Neuronal stem cell (in vitro differentiated cells): ENCODE results near the gene L3MBTL4.
A peak's percentile ranks its signal among the peaks of the same experiment; 100 is the strongest.

Experiments used
- DNase-seq: peaks from one replicate; pipeline ENCODE4 v3.0.0-alpha.2; 2013; ENCODE audit warnings: low spot score
- H2AFZ ChIP-seq: one replicate; pipeline ENCODE4 v1.6.1; 2013; ENCODE audit warnings: mild to moderate bottlenecking, low read length, inconsistent platforms
- H2AK5ac ChIP-seq: 2 replicates; pipeline ENCODE4 v1.6.1; 2013; ENCODE audit warnings: low read depth, mild to moderate bottlenecking, inconsistent platforms, low read length, moderate library complexity, mixed read lengths
- H2BK120ac ChIP-seq: 2 replicates; pipeline ENCODE4 v1.6.1; 2013; ENCODE audit warnings: low read depth, mild to moderate bottlenecking, inconsistent platforms, low read length, moderate library complexity, mixed read lengths
- H2BK12ac ChIP-seq: one replicate; pipeline ENCODE4 v1.6.1; 2013; ENCODE audit warnings: low read length, inconsistent platforms
- H2BK15ac ChIP-seq: 2 replicates; pipeline ENCODE4 v1.6.1; 2013; ENCODE audit warnings: mild to moderate bottlenecking, low read length, inconsistent platforms, mixed read lengths
- H2BK5ac ChIP-seq: one replicate; pipeline ENCODE4 v1.6.1; 2013; ENCODE audit warnings: inconsistent platforms, mild to moderate bottlenecking, low read length, moderate library complexity
- H3K14ac ChIP-seq: one replicate; pipeline ENCODE4 v1.6.1; 2013; ENCODE audit warnings: low read length, inconsistent platforms
- H3K18ac ChIP-seq: 2 replicates; pipeline ENCODE4 v1.6.1; 2013; ENCODE audit warnings: low read length, inconsistent platforms
- H3K23ac ChIP-seq: 2 replicates; pipeline ENCODE4 v1.6.1; 2013; ENCODE audit warnings: low read depth, mild to moderate bottlenecking, mixed read lengths, low read length, inconsistent platforms; ENCODE audit not compliant: poor library complexity
- H3K27ac ChIP-seq: replicated peaks from 3 replicates; pipeline ENCODE4 v1.5.1; 2013; ENCODE audit warnings: low read length, inconsistent platforms
- H3K27me3 ChIP-seq, 3 experiments: 2 replicates each; pipeline ENCODE4 v1.6.1; 2013; ENCODE audit warnings: low read length in 3 of 3, mild to moderate bottlenecking in 2 of 3, inconsistent platforms in 1 of 3, low read depth in 1 of 3, mixed read lengths in 1 of 3, moderate library complexity in 1 of 3; ENCODE audit not compliant: control insufficient read depth in 3 of 3, insufficient read depth in 3 of 3
- H3K36me3 ChIP-seq, 2 donors: replicated peaks in 1 of 2; 2 replicates each; pipeline ENCODE4 v1.6.1; 2013; ENCODE audit warnings: low read length in 2 of 2; ENCODE audit not compliant: control insufficient read depth in 2 of 2, insufficient read depth in 2 of 2
- H3K4ac ChIP-seq: 2 replicates; pipeline ENCODE4 v1.6.1; 2013; ENCODE audit warnings: inconsistent platforms, mild to moderate bottlenecking, low read length, moderate library complexity
- H3K4me1 ChIP-seq, 2 donors: 1 replicate in 1 of 2; 2 replicates in 1 of 2; pipeline ENCODE4 v1.6.1; 2013; ENCODE audit warnings: low read length in 2 of 2, low read depth in 1 of 2; ENCODE audit not compliant: control insufficient read depth in 2 of 2, insufficient read depth in 1 of 2
- H3K4me2 ChIP-seq: one replicate; pipeline ENCODE4 v1.6.1; 2013; ENCODE audit warnings: mild to moderate bottlenecking, low read length, inconsistent platforms; ENCODE audit not compliant: insufficient read depth, poor library complexity, severe bottlenecking
- H3K4me3 ChIP-seq, 2 donors: 2 replicates each; pipeline ENCODE4 v1.5.1; 2013; ENCODE audit warnings: low read length in 2 of 2, mild to moderate bottlenecking in 2 of 2, inconsistent platforms in 1 of 2, moderate library complexity in 1 of 2
- H3K79me1 ChIP-seq: one replicate; pipeline ENCODE4 v1.6.1; 2013; ENCODE audit warnings: low read depth, mild to moderate bottlenecking, inconsistent platforms, low read length, moderate library complexity
- H3K9ac ChIP-seq: one replicate; pipeline ENCODE4 v1.6.1; 2013; ENCODE audit warnings: mild to moderate bottlenecking, low read depth, low read length, inconsistent platforms; ENCODE audit not compliant: poor library complexity
- H3K9me3 ChIP-seq, 2 donors: replicated peaks in 1 of 2; 2 replicates each; pipeline versions ENCODE3 to v1.6.1; 2013; ENCODE audit warnings: low read length in 2 of 2, mild to moderate bottlenecking in 2 of 2, inconsistent platforms in 1 of 2, low read depth in 1 of 2, mixed read lengths in 1 of 2, moderate library complexity in 1 of 2; ENCODE audit not compliant: control insufficient read depth in 2 of 2, insufficient read depth in 1 of 2
- H4K8ac ChIP-seq: one replicate; pipeline ENCODE4 v1.6.1; 2013; ENCODE audit warnings: low read depth, mild to moderate bottlenecking, inconsistent platforms, low read length, moderate library complexity
- H4K91ac ChIP-seq: one replicate; pipeline ENCODE4 v1.6.1; 2013; ENCODE audit warnings: low read length, low read depth, mild to moderate bottlenecking, inconsistent platforms; ENCODE audit not compliant: poor library complexity
- WGBS, 2 donors: extraction: QIAGEN DNeasy Blood & Tissue Kit; methylation state at CpG; one replicate each; pipeline ENCODE4 v1.1.7; 2013; ENCODE audit warnings: missing lambda C conversion rate in 2 of 2, mixed read lengths in 1 of 2; ENCODE audit not compliant: insufficient read length in 2 of 2, insufficient replicate concordance in 1 of 2; ENCODE audit errors: extremely low coverage in 2 of 2; 5-methylcytosine and 5-hydroxymethylcytosine counted together

L3MBTL4 gene

GRCh38 chr18:6161549-6161948 is 253.2 kb downstream of the L3MBTL4 start:
- no peak overlapping the region for H2BK12ac ChIP-seq
- no peak overlapping the region for H3K23ac ChIP-seq
- no peak overlapping the region for H3K27ac ChIP-seq
- H3K27me3 ChIP-seq: no peaks in the 10 kb centered on the region
- H2BK15ac ChIP-seq: no peak overlapping the region
- no peak for DNase-seq
- H3K36me3 ChIP-seq: no peaks in the 10 kb centered on the region
- H3K4me3 ChIP-seq: no peak overlapping the region
- no peak overlapping the region for H3K14ac ChIP-seq
- no CpG with 5 or more reads among the region's 4 CpGs for WGBS, 2 donors
- no peak overlapping the region for H2BK5ac ChIP-seq
- no peak overlapping the region for H2AK5ac ChIP-seq
- H3K79me1 ChIP-seq: no peaks in the 10 kb centered on the region
- no peak overlapping the region for H3K18ac ChIP-seq
- no peak overlapping the region for H2BK120ac ChIP-seq
- no peak overlapping the region for H3K4ac ChIP-seq
- H2AFZ ChIP-seq: no peak overlapping the region
- H3K4me1 ChIP-seq: no peaks in the 10 kb centered on the region
- peaks cover 0 to 3% of the 10 kb centered on the region in 2 donors for H3K9me3 ChIP-seq
- H3K9ac ChIP-seq: no peak overlapping the region
- no peak overlapping the region for H3K4me2 ChIP-seq
- no peak overlapping the region for H4K91ac ChIP-seq
- H4K8ac ChIP-seq: no peak overlapping the region

- Histone ChIP-seq H3K9me3 (peaks cover 0 to 3% of the 10 kb centered on the region in 2 donors), H3K36me3 (no peaks in the 10 kb centered on the region), H3K9ac (no peak overlapping the region), H2BK5ac (no peak overlapping the region), H3K27ac (no peak overlapping the region), H3K4ac (no peak overlapping the region), H3K4me1 (no peaks in the 10 kb centered on the region), H3K23ac (no peak overlapping the region), H2BK12ac (no peak overlapping the region), H4K91ac (no peak overlapping the region), H3K4me2 (no peak overlapping the region), H3K27me3 (no peaks in the 10 kb centered on the region), H3K79me1 (no peaks in the 10 kb centered on the region), H2BK15ac (no peak overlapping the region), H2BK120ac (no peak overlapping the region), H4K8ac (no peak overlapping the region), H3K4me3 (no peak overlapping the region), H2AK5ac (no peak overlapping the region), H3K14ac (no peak overlapping the region), H3K18ac (no peak overlapping the region), H2AFZ (no peak overlapping the region)
- no peak for DNase-seq
- no CpG with 5 or more reads among the region's 7 CpGs for WGBS, 2 donors
These were observed 255.3 kb downstream of the L3MBTL4 start for GRCh38 chr18:6159426-6159825.

DNA sequence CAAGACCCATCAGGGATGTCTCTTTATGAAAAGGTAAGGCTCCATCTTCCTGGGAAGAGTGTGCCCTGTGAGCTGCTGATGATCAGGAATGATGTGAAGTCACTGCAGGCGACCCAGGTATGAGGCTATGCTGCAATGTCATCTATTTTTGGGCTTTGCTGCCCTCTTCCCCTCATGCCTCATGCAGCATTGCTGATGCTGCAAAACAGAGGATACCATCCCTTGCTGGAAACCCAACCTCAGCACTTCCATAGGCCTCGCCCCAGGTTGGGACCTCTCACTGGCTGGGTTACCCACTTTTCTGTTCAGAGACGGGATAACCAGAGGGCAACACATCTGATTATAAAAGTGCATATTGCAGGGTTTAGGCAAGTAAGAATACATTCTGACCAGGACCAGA is 255.8 kb downstream of the L3MBTL4 start:
- H3K9ac ChIP-seq: no peak overlapping the region
- no peak overlapping the region for H3K4me2 ChIP-seq
- H4K8ac ChIP-seq: no peak overlapping the region
- H2BK12ac ChIP-seq: no peak overlapping the region
- no peak overlapping the region for H3K4me3 ChIP-seq
- no peak overlapping the region for H2BK120ac ChIP-seq
- no peak overlapping the region for H2BK15ac ChIP-seq
- H3K27ac ChIP-seq: no peak overlapping the region
- H3K4me1 ChIP-seq: no peaks in the 10 kb centered on the region
- no peaks in the 10 kb centered on the region for H3K36me3 ChIP-seq
- DNase-seq: no peak
- H3K27me3 ChIP-seq: no peaks in the 10 kb centered on the region
- H3K23ac ChIP-seq: no peak overlapping the region
- H4K91ac ChIP-seq: no peak overlapping the region
- no peak overlapping the region for H3K4ac ChIP-seq
- H3K18ac ChIP-seq: peak overlapping the region; percentile 72
- H3K79me1 ChIP-seq: no peaks in the 10 kb centered on the region
- H3K9me3 ChIP-seq: peaks cover 0 to 3% of the 10 kb centered on the region in 2 donors
- no peak overlapping the region for H2BK5ac ChIP-seq
- no peak overlapping the region for H2AK5ac ChIP-seq
- no peak overlapping the region for H3K14ac ChIP-seq
- H2AFZ ChIP-seq: no peak overlapping the region
- WGBS, 2 donors: no CpG with 5 or more reads among the region's 3 CpGs

DNA sequence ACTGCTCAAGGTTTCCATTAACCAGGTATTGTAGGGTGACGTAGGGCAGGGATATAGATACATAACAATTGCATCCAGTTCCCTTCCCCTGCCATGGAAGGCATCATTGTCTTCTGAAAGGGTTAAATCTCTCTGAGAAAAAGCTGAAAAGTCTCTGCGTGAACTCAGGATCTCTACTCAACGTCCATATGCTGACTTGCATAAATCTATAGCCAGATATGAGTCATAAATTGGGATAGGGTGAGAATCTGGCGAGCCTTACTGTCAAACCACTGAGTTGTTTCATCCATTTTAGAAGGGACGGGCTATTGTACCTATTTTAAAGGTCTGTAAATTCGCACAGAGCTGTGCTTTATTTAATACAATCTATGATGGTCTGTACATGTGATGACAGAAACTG is 258.3 kb downstream of the L3MBTL4 start:
- no peak overlapping the region for H2AFZ ChIP-seq
- no peaks in the 10 kb centered on the region for H3K27me3 ChIP-seq
- no peak overlapping the region for H2BK15ac ChIP-seq
- H3K14ac ChIP-seq: no peak overlapping the region
- no peak overlapping the region for H3K23ac ChIP-seq
- no peak overlapping the region for H3K27ac ChIP-seq
- H3K4ac ChIP-seq: no peak overlapping the region
- no peak for DNase-seq
- WGBS, 2 donors: no CpG with 5 or more reads among the region's 6 CpGs
- no peak overlapping the region for H2BK12ac ChIP-seq
- no peak overlapping the region for H4K91ac ChIP-seq
- H3K9ac ChIP-seq: no peak overlapping the region
- no peak overlapping the region for H2BK120ac ChIP-seq
- no peak overlapping the region for H2AK5ac ChIP-seq
- no peaks in the 10 kb centered on the region for H3K79me1 ChIP-seq
- no peak overlapping the region for H3K18ac ChIP-seq
- H3K4me2 ChIP-seq: no peak overlapping the region
- H3K36me3 ChIP-seq: no peaks in the 10 kb centered on the region
- no peaks in the 10 kb centered on the region for H3K9me3 ChIP-seq
- H3K4me1 ChIP-seq: no peaks in the 10 kb centered on the region
- H2BK5ac ChIP-seq: no peak overlapping the region
- H4K8ac ChIP-seq: no peak overlapping the region
- no peak overlapping the region for H3K4me3 ChIP-seq
